ENCODE data around the gene RABGAP1L.

DNA sequence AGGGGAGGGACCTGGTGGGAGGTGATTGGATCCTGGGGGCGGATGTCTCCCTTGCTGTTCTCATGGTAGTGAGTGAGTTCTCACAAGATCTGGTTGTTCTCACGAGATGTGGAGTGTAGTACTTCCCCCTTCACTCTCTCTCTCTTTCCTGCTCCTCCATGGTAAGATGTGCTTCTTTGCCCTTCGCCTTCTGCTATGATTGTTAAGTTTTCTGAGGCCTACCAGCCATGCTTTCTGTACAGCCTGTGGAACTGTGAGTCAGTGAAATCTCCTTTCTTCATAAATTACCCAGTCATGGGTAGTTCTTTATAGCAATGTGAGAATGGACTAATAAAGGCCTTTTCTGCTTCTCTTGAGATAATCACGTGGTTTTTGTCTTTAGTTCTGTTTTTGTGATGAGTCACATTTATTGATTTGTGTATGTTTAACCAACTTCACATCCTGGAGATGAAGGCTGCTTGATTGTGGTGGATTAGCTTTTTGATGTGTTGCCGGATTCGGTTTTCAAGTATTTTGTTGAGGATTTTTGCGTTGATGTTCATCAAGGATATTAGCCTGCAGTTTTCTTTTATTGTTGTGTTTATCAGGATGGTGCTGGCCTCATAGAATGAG lies 45.5 kb downstream of the RABGAP1L start:
- TF ChIP-seq, protein P1, sequence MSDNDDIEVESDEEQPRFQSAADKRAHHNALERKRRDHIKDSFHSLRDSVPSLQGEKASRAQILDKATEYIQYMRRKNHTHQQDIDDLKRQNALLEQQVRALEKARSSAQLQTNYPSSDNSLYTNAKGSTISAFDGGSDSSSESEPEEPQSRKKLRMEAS (CRISPR knock-in tag; IDR thresholded peaks at IDR 0.05): no peak
- TF ChIP-seq SP1 (CRISPR knock-in tag; conservative IDR thresholded peaks at IDR 0.05): no peak
- TF ChIP-seq NFE2L1 (CRISPR knock-in tag; IDR thresholded peaks at IDR 0.05): no peak
- TF ChIP-seq, protein P2, sequence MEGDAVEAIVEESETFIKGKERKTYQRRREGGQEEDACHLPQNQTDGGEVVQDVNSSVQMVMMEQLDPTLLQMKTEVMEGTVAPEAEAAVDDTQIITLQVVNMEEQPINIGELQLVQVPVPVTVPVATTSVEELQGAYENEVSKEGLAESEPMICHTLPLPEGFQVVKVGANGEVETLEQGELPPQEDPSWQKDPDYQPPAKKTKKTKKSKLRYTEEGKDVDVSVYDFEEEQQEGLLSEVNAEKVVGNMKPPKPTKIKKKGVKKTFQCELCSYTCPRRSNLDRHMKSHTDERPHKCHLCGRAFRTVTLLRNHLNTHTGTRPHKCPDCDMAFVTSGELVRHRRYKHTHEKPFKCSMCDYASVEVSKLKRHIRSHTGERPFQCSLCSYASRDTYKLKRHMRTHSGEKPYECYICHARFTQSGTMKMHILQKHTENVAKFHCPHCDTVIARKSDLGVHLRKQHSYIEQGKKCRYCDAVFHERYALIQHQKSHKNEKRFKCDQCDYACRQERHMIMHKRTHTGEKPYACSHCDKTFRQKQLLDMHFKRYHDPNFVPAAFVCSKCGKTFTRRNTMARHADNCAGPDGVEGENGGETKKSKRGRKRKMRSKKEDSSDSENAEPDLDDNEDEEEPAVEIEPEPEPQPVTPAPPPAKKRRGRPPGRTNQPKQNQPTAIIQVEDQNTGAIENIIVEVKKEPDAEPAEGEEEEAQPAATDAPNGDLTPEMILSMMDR (IDR thresholded peaks at IDR 0.05): no peak
- TF ChIP-seq RELA (CRISPR knock-in tag; IDR thresholded peaks at IDR 0.05; ENCODE audit: borderline replicate concordance): no peak
- TF ChIP-seq ZNF232 (CRISPR knock-in tag; IDR thresholded peaks at IDR 0.05): no peak
- no peak for TF ChIP-seq ZNF416 (CRISPR knock-in tag; IDR thresholded peaks at IDR 0.05)
- TF ChIP-seq, protein P3, sequence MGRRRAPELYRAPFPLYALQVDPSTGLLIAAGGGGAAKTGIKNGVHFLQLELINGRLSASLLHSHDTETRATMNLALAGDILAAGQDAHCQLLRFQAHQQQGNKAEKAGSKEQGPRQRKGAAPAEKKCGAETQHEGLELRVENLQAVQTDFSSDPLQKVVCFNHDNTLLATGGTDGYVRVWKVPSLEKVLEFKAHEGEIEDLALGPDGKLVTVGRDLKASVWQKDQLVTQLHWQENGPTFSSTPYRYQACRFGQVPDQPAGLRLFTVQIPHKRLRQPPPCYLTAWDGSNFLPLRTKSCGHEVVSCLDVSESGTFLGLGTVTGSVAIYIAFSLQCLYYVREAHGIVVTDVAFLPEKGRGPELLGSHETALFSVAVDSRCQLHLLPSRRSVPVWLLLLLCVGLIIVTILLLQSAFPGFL (CRISPR knock-in tag; IDR thresholded peaks at IDR 0.05; ENCODE audit: borderline replicate concordance): no peak
- TF ChIP-seq KAT7 (CRISPR knock-in tag; IDR thresholded peaks at IDR 0.05; ENCODE audit: borderline replicate concordance): no peak
- TF ChIP-seq, protein P4, sequence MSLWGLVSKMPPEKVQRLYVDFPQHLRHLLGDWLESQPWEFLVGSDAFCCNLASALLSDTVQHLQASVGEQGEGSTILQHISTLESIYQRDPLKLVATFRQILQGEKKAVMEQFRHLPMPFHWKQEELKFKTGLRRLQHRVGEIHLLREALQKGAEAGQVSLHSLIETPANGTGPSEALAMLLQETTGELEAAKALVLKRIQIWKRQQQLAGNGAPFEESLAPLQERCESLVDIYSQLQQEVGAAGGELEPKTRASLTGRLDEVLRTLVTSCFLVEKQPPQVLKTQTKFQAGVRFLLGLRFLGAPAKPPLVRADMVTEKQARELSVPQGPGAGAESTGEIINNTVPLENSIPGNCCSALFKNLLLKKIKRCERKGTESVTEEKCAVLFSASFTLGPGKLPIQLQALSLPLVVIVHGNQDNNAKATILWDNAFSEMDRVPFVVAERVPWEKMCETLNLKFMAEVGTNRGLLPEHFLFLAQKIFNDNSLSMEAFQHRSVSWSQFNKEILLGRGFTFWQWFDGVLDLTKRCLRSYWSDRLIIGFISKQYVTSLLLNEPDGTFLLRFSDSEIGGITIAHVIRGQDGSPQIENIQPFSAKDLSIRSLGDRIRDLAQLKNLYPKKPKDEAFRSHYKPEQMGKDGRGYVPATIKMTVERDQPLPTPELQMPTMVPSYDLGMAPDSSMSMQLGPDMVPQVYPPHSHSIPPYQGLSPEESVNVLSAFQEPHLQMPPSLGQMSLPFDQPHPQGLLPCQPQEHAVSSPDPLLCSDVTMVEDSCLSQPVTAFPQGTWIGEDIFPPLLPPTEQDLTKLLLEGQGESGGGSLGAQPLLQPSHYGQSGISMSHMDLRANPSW (CRISPR knock-in tag; conservative IDR thresholded peaks at IDR 0.05; ENCODE audit: low read depth): no peak
- TF ChIP-seq, protein P5, sequence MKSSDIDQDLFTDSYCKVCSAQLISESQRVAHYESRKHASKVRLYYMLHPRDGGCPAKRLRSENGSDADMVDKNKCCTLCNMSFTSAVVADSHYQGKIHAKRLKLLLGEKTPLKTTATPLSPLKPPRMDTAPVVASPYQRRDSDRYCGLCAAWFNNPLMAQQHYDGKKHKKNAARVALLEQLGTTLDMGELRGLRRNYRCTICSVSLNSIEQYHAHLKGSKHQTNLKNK (CRISPR knock-in tag; IDR thresholded peaks at IDR 0.05): no peak
- no peak for TF ChIP-seq ZNF138 (CRISPR knock-in tag; conservative IDR thresholded peaks at IDR 0.05)
